ENCODE measurements around the gene C4B.

DNA sequence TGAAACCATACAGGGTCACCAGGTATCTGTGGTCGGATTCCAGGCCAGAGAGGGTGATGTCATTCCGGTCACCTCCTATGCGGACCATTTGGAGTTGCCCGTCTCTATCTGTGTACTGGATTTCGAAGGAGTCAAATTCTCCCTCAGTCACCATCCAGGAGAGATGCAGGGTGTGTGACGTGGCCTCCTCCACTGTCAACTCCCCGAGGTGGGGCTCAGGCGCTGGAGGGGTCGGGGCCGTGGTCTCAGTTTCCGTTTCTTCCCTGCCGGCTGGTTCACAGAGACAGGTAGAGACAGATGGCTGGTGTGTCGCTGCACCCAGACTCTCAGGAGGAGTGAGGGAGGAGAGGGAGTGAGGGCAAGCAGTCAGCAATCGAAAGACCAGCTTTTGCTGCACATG lies 54.3 kb downstream of the C4B start:
- TF ChIP-seq, protein P1, sequence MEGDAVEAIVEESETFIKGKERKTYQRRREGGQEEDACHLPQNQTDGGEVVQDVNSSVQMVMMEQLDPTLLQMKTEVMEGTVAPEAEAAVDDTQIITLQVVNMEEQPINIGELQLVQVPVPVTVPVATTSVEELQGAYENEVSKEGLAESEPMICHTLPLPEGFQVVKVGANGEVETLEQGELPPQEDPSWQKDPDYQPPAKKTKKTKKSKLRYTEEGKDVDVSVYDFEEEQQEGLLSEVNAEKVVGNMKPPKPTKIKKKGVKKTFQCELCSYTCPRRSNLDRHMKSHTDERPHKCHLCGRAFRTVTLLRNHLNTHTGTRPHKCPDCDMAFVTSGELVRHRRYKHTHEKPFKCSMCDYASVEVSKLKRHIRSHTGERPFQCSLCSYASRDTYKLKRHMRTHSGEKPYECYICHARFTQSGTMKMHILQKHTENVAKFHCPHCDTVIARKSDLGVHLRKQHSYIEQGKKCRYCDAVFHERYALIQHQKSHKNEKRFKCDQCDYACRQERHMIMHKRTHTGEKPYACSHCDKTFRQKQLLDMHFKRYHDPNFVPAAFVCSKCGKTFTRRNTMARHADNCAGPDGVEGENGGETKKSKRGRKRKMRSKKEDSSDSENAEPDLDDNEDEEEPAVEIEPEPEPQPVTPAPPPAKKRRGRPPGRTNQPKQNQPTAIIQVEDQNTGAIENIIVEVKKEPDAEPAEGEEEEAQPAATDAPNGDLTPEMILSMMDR (conservative IDR thresholded peaks at IDR 0.05; ENCODE audit: low read depth, low read length), result no peak
- TF ChIP-seq EZH2 (IDR thresholded peaks at IDR 0.05; ENCODE audit: low read length, unreplicated experiment) (no peak), EZH2phosphoT487 (IDR thresholded peaks at IDR 0.05; ENCODE audit: borderline replicate concordance, low read length) (no peak)
